Femur (tissue), 1 donor: Measurements from ENCODE around the gene TMX4.
"Not testable (repeated sequence)": the region's sequence is repeated elsewhere in the genome, so short reads cannot be mapped to it uniquely, and the experiment has no call there.

Experiments used
- DNase-seq: peaks from one replicate; pipeline ENCODE4 v3.0.0-alpha.2; 2017

Gene TMX4

GRCh38 chr20:8019246-8019997 is at the start of gene TMX4:
Gene TMX4 (minus strand): TSS chr20:8019761. CDS start chr20:8019613, 148 bp downstream.
- peak; percentile 96 for DNase-seq

GRCh38 chr20:8067082-8067481 is 47.5 kb upstream of the TMX4 start:
- DNase-seq, result no peak

- no peak for DNase-seq
Observed at GRCh38 chr20:8066662-8067061, 47.1 kb upstream of the TMX4 start.

GRCh38 chr20:8065691-8066090 is 46.1 kb upstream of the TMX4 start:
- DNase-seq, result no peak

GRCh38 chr20:8062756-8063155 is 43.2 kb upstream of the TMX4 start:
- no peak for DNase-seq

- DNase-seq, result no peak
Observed at GRCh38 chr20:8061861-8062518, 42.4 kb upstream of the TMX4 start.

- no peak for DNase-seq
Observed at GRCh38 chr20:8060977-8061376, 41.4 kb upstream of the TMX4 start.

GRCh38 chr20:8057871-8058270 is 38.3 kb upstream of the TMX4 start:
- DNase-seq, result no peak

- DNase-seq, result no peak
Observed at GRCh38 chr20:8055096-8055495, 35.5 kb upstream of the TMX4 start.

- no peak for DNase-seq
Observed at GRCh38 chr20:8050157-8050837, 30.7 kb upstream of the TMX4 start.

- DNase-seq, result no peak
Observed at GRCh38 chr20:8049310-8049709, 29.7 kb upstream of the TMX4 start.

- no peak for DNase-seq
Observed at GRCh38 chr20:8045946-8046345, 26.4 kb upstream of the TMX4 start.

- no peak for DNase-seq
Observed at GRCh38 chr20:8043687-8044282, 24.2 kb upstream of the TMX4 start.

- no peak for DNase-seq
Observed at GRCh38 chr20:8039042-8039441, 19.5 kb upstream of the TMX4 start.

GRCh38 chr20:8036771-8037170 is 17.2 kb upstream of the TMX4 start:
- DNase-seq, result no peak

GRCh38 chr20:8033151-8033841 is 13.7 kb upstream of the TMX4 start:
- DNase-seq, result no peak

- no peak for DNase-seq
Observed at GRCh38 chr20:8032499-8032898, 12.9 kb upstream of the TMX4 start.

GRCh38 chr20:8031539-8031938 is 12.0 kb upstream of the TMX4 start:
- DNase-seq, result not testable (repeated sequence)

GRCh38 chr20:8021541-8022269 is 2.1 kb upstream of the TMX4 start:
- DNase-seq, result no peak

GRCh38 chr20:8020314-8021079 is 936 bp upstream of the TMX4 start:
- no peak for DNase-seq

GRCh38 chr20:8019998-8020247 is 362 bp upstream of the TMX4 start:
- DNase-seq, result no peak

- peak; percentile 80 for DNase-seq
Observed at GRCh38 chr20:8018958-8019245, 659 bp downstream of the TMX4 start.
